Stimulated activated CD4-positive, alpha-beta T cell treated with anti-CD3 and anti-CD28 coated beads, Interleukin-2, amount 100 ng/mL, for 4 hours (primary cell): ENCODE data around the gene TFAP2E.

Experiments used
- DNase-seq: peaks from one replicate; pipeline ENCODE4 v3.0.0-alpha.2; 2020; ENCODE audit warnings: low read depth

The TFAP2E gene

DNA sequence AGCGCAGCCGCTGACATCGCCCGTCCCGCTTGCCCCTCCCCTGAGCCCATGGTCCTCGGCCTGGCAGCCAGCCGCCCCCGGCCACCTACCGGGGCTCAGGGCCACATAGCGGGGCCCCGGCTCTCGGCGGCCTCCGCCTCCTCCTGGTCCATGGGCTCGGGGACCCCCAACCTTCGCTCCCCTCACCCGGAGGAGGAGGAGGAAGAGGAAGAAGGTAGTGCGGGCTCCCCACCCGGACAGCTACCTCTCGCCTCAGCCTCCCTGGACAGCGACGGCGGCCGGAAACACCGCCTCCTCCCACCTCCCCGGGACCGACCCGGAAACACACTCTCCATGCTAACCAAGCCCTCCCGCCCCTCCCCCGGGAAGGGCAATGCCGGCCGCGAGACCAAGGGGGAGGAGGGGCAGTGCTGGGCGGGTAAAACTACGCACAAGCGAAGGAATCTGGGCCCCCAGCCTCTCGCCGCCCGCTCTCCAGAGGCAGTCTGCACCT, 15.9 kb upstream of the TFAP2E start, which contains the start of gene KIAA0319L:
TSS of gene KIAA0319L (minus strand) at position 286 of the 493 bp plus-strand sequence. CDS start 2,912 bp downstream, outside the sequence.
- no peak for DNase-seq

DNA sequence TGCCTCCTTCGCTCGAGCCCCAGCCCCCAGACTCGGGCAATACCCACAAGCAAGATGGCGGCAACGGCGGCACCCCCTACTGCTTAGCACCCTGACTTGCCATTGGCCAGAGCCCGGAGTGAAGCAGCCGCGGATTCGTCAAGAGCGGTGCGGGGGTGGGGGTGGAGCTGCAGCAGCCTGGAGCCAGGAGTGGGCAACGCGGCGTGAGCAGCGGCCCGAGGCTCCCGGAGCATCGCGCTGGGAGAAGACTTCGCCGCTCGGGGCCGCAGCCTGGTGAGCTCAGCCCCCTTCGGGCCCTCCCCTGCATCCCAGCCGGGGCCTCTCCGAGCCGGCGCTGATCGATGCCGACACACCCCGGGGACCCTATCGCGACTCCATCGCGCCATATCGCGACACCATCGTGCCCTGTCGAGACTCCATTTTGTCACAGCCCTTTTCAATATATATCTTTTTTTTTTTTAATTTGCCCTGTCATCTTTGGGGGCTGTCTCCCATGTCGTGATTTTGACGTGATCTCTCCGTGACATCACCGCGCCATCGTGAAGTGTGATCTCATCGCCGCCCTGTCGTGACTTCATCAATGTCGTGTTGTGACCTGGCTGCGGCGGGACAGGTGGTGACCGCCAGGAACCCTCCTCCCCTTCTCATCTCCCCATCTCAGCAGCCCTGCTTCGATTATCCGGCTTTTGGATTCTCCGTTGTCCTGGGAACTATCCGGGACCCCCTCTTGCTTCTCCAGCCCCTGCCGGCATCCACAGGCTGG, 15.3 kb upstream of the TFAP2E start, which contains the start of gene NCDN:
TSS of gene NCDN (plus strand) at position 189 of the 763 bp plus-strand sequence. CDS start at position 581, 392 bp downstream.
- DNase-seq, result peak; percentile 95

DNA sequence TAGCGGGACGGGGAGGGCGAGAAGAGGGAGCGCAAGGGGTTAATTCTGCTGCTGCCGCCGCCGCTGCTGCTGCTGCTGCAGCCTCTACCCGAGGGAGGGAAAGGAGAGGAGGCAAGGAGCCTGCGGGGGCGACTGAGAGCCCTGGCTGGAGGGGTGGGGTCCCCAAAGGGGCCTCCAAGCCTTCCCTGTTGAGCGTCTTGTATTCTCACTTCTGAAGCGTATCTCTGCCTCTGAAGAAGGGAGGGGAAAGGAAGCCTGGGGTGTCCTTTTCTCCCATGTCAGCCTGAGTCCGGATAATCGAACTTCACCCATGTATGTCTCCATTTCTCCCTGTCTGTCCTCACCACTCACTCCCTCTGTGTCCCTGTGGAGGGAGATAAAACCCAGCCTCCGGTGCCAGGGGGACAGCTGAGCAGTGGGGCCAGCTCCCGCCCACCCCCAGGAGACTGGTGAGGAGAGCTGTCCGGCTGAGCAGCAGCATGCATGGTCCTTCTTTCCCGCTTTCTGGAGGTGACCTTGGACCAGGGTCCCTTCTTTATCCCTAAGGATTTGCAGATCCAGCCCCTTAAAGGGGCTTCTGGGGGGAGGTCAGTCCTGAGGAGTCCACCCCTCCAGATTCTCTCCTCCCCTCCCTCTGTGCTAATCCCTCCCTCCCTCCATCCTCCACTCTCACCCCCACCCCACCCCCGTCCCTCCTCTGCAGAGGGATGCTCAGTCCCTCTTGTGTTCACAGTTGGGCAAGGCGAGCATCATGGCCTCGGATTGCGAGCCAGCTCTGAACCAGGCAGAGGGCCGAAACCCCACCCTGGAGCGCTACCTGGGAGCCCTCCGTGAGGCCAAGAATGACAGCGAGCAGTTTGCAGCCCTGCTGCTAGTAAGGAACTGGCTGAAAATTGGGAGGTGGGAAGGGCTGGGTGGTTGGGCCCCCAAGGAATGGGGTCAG, 14.5 kb upstream of the TFAP2E start:
- no peak for DNase-seq

DNA sequence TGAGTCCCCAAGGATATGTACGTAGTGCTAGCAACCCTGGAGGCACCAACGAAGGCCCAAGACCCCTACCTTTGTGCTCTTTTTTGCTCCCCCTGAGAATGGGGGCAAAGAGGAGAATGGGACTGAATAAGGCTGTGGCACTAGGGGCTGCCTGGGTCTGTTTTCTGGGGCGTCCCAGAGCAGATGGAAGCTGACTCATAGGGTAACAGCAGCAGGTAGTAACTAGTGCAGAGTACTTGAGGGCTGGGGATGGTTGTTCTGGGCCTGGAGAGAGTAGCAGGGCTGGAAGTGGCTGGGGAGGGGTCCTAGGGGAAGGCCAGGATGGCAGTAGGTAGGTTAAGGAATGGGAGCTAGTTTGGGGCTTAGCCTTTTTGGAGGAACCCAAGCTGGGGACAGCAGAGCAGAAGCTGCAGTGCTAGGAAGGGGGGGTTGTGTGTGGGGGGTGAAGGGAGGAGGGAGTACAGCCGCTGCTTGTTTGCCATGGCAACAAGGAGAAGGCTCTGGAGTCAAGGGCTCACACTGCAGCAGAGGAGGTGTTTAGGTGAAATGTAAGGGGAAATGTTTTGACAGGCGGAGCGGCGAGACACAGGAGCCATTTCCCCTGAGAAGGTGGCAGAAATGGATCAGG, 13.7 kb upstream of the TFAP2E start:
- DNase-seq, result no peak

DNA sequence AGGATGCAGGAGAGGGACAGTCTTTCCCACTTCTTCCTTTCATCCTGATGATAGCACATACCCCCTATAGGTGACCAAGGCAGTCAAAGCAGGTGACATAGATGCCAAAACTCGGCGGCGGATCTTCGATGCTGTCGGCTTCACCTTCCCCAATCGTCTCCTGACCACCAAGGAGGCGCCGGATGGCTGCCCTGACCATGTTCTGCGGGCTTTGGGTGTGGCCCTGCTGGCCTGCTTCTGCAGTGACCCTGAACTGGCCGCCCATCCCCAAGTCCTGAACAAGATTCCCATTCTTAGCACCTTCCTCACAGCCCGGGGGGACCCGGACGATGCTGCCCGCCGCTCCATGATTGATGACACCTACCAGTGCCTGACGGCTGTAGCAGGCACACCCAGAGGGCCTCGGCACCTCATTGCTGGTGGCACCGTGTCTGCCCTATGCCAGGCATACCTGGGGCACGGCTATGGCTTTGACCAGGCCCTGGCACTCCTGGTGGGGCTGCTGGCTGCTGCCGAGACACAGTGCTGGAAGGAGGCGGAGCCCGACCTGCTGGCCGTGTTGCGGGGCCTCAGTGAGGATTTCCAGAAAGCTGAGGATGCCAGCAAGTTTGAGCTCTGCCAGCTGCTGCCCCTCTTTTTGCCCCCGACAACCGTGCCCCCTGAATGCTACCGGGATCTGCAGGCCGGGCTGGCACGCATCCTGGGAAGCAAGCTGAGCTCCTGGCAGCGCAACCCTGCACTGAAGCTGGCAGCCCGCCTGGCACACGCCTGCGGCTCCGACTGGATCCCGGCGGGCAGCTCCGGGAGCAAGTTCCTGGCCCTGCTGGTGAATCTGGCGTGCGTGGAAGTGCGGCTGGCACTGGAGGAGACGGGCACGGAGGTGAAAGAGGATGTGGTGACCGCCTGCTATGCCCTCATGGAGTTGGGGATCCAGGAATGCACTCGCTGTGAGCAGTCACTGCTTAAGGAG, 12.6 kb upstream of the TFAP2E start:
- no peak for DNase-seq

DNA sequence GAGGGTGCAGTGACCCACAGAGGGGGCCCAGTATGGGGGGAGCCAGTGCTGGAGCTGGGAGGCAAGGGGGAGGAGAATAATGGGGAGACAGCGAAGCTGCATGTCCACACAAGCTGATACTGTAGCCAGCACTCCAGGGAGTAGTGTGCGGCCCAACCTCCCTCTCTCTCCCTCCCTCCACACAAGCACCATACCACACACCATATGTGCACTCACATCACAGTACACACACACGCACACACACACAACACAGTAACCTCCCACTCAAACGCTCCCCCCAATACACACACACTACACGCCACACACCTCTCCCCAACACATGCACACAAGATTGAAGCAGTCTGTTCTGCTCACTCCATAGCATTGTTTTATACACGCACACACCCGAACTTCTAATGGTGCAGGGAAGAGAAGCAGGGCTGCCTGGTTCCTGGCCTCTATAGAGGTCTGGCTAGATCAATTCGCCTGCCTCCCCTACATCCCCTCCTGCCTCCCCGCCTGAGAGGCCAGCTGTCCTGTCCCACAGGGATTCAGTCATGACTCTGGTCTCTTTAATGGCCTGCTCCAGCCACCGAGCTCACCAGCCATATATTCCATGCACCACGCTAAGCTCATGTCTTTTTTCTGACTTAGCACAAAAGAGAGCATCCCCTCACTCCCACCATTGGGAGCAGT, 11.7 kb upstream of the TFAP2E start:
- DNase-seq, result no peak

DNA sequence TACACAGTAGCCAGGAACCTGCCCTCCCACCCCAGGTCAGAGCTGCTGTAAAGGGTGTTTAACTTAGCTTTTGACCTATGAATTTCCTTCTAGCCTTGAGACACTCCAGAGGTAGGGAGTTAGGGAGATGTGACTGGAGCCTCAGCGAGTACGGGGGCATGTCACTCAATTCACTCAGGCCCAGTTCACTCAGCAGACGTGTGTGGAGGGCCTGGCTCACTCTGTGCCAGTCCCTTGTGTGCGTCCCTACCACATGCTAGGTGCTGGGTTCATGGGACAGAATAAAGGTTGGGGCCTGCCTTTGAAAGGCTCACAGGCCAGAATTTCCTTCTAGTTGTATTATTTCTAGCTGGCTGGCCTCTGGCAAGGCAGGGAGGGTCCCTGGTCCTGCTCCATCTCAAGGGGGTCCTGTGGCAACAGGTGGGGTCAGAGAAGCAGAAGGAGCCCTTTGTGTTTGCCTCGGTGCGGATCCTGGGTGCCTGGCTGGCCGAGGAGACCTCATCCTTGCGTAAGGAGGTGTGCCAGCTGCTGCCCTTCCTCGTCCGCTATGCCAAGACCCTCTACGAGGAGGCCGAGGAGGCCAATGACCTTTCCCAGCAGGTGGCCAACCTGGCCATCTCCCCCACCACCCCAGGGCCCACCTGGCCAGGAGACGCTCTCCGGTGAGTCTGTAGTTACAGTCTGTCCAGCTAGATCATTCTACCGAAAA, 11.0 kb upstream of the TFAP2E start:
- DNase-seq, result no peak

DNA sequence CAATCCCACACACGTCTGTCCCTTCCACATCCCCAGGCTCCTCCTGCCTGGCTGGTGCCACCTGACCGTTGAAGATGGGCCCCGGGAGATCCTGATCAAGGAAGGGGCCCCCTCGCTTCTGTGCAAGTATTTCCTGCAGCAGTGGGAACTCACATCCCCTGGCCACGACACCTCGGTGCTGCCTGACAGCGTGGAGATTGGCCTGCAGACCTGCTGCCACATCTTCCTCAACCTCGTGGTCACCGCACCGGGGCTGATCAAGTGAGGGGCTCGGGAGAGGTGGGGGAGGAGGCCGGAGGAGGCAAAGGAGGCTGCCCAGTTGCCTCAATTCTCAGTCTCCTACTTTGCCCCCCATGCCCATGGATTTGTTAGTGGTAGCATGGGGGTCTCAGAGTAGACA, 9.9 kb upstream of the TFAP2E start:
- no peak for DNase-seq

DNA sequence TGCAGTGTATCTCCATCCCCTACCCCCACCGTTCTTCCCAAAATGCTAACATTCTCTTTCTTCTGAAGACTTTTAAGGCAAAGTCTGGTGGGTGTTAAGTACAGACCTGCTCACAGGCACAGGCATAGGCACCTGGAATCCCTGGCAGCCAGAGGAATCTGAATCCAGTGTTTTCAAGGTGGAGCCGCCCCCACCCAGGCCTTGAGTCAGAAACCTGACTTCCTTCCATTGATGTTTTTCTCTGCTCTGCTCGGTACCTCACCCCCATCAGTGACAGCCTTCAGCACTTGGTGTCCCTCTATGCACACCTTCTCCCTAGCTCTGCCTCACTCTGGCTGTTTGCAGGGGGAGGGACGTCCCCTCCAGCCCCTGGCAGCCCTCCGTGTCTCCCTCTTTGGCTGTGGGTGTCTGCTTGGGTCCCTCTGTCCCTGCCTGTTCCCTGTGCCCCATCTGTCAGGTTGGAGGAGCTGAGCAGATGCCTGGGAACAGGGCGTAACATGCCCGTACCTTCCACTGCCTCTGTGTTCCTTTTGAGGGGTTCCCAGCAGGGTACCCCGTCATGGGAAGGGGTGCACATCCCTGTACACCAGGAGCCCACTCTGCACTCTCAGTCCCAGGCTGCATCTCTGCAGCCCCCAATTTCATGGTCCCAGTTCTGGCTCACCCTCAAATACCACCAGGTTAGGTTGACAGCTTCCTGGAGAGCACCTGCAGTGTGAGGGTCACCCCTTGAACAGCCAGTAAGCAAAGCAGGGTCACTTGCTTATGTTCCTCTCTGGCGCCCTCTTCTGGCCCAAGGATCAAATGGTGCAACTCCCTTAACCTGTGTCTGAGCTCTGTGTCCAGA, 8.9 kb upstream of the TFAP2E start:
- peak; percentile 66 for DNase-seq

DNA sequence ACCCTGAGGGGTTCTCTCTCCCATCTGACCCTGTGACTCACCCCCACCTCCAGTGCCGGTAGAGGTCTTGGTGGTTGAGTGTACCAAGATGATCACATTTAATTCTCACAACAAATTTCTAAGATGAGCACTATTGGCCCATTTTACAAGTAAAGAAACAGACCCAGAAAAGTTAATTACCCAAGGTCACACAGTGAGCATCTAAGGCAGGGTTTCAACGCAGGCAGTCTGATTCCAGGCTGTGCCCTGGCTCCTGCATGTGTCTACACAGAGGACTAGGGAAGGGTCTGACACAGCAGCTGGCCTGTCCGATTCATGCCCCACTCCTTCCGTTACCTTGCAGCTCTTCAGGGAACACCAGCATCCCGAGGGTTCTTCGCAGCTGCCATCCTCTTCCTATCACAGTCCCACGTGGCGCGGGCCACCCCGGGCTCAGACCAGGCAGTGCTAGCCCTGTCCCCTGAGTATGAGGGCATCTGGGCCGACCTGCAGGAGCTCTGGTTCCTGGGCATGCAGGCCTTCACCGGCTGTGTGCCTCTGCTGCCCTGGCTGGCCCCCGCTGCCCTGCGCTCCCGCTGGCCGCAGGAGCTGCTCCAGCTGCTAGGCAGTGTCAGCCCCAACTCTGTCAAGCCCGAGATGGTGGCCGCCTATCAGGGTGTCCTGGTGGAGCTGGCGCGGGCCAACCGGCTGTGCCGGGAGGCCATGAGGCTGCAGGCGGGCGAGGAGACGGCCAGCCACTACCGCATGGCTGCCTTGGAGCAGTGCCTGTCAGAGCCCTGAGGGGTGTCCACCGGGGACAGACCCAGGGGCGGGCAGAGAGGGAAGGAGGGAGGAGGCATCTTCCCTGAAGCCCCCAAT, 8.0 kb upstream of the TFAP2E start:
- no peak for DNase-seq

DNA sequence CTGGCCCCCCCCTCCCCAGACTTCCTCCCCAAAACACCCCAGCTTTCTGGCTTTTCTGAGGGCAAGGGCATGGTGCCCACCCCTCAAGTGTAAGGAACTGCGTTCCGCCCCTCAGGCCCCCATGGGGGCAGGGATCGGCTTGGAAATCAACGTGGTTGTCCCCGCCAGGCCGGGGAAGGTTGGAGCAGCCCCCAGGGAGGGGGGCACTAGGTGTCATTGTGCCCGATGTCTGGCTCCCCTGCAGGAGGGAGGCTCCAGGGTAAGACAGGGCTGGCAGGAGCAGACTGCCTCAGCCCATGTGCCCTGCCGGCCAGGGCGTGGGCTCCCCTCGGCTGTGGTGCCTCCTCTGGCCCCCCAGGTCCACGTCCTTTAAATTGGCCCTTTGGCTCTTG, 7.4 kb upstream of the TFAP2E start:
- DNase-seq, result no peak

DNA sequence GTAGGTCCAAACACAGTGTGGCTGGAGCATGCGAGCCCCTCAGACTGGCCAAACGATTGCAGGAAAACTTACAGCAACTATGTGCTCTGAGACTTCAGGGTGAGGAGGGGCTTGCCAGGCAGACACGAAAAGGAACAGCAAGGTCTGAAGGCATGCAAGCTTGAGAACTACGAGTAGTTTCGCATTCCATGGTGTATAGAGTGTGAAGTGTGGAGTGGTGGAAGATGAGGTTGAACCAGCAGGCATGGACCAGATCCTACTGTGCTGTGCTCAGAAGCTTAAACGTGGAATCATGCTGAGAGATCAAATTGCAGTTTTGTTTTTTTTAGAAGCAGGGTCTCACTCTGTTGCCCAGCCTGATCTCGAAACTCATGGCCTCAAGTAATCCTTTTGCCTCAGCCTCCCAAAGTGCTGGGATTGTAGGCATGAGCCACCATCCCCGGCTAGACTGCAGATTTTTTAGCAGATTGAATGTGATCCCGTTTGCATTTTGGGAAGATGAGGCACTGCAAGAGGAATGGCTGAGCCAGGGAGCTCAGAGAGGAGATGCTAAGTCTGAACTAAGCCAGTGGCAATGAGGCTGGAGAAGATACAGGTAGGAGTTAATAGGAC, 5.1 kb upstream of the TFAP2E start:
- DNase-seq, result no peak

DNA sequence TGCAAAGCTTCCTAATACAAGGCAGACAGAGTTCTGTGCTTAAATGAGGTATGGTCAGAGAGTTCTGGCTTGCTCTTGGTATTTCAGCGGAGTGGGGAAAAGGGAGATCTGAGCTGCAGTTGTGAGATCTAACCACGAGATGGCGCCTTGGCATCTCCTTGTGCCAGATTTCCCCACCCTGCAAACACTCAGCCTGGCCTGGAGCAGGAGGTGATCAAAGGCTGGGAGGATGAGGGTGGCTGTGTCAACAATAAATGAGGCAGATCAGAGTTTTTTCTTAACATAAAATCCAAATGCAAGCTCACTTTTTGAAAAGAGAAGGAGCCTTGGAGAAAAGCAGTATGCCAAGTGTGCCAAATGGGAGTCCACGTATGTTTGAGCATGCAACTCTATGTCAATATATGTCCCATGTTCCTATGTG, 4.1 kb upstream of the TFAP2E start:
- DNase-seq, result peak; percentile 41

DNA sequence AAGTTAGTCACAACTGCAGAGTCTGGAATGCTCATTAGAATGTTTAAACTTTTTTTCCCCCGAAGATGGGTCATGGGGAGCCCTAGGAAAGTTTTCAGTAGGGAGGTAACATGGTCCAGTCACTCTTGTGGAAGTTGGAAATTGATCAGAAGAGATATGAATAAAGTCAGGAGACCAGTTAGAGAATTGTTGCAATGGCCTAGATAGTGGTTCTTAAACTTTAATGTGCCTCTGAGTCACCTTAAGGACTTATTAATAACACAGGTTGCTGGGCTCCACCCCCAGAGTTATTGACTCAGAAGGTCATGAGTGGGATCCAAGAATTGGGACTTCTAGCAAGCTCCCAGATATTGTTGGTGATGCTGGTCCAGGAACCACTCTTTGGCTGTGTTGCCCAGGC, 3.2 kb upstream of the TFAP2E start:
- DNase-seq, result no peak

DNA sequence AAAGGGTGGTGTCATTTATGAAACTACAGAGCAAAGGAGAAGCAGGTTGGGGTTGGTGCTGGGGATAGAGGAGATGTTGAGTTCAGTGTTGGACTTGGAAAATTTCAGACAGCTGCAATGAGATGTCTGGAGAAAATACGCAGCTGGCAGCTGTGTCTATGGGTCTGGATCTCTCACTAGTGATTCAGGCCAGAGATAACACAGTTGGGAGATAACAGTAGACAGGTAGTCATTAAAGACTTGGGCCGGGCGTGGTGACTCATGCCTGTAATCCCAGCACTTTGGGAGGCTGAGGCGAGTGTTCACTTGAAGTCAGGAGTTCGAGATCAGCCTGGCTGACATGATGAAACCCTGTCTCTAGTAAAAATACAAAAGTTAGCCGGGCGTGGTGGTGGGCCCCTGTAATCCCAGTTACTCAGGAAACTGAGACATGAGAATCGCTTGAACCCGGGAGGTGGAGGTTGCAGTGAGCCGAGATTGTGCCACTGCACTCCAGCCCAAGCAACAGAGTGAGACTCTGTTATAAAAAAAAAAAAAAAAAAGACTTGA, 2.5 kb upstream of the TFAP2E start:
- DNase-seq, result no peak

DNA sequence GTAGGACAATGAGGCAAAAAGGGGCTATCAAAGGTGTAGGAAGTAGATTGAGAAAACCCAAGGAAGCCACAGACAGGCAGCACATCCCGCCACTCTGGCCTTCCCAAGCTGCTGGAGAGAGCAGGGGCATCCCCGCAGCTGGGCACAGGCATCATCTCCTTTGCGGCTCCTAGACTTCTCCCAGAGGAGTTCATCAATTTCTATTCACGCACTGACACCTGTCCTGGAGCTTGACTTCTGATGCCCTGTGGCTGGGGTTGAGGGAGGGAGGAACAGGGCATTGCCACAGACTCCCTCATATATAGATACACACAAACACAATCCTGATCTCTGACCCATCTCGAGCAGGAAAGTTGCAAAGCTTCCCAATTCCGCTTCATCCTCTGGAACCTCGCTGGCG, 1.9 kb upstream of the TFAP2E start:
- no peak for DNase-seq

DNA sequence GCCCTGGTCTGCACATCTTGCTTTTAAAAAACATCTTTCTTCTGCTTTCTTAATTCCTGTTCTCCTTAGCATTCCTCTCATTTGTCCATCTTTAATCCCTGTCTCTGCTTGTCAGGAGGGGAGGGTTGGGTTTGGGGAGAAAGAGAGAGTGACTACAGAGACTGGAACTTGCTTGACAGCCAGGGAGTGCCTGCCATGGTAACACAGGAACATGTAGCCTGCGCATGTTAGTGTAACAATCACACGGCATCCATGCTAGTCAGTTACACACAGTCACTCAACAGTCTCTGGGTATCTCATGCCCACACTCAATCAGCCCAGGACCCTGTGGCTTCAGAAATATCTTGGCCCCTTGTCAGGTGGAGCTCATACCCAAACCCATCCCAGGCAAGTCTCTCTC, 818 bp upstream of the TFAP2E start:
- no peak for DNase-seq
